Thyroid gland (tissue), 4 donors: ENCODE results near the gene RERG. TPM values are rescaled to one million over a fixed set of nuclear protein-coding genes. Genes with fewer than 3 reads are reported as not detected.
"Not testable (repeated sequence)": the region's sequence is repeated elsewhere in the genome, so short reads cannot be mapped to it uniquely, and the experiment has no call there.

ENCODE experiments used
- DNase-seq, 2 donors: peaks; one replicate each; pipeline ENCODE4 v3.0.0-alpha.2; 2019
- H3K27ac ChIP-seq, 3 donors: fragments of 200-600 bp; sonication (generic); 1 replicate in 2 of 3; 2 replicates in 1 of 3; pipeline ENCODE4 v1.5.1; 2016 to 2019; ENCODE audit warnings: mild to moderate bottlenecking in 1 of 3, moderate library complexity in 1 of 3
- H3K27me3 ChIP-seq: fragments of 200-600 bp; sonication (generic); one replicate; pipeline ENCODE4 v1.5.1; 2019
- H3K36me3 ChIP-seq, 2 donors: fragments of 200-600 bp; sonication (generic); one replicate each; pipeline ENCODE4 v1.5.1; 2016 to 2019
- H3K4me1 ChIP-seq, 2 donors: fragments of 200-600 bp; sonication (generic); one replicate each; pipeline ENCODE4 v1.5.1; 2017 to 2019
- H3K4me3 ChIP-seq, 3 donors: fragments of 200-600 bp; sonication (generic); replicated peaks in 1 of 3; 1 replicate in 2 of 3; 2 replicates in 1 of 3; pipeline ENCODE4 v1.5.1; 2016; ENCODE audit warnings: mild to moderate bottlenecking in 1 of 3
- H3K9me3 ChIP-seq: fragments of 200-600 bp; sonication (generic); one replicate; pipeline ENCODE4 v1.5.1; 2017
- CTCF ChIP-seq, 6 experiments: fragments of 200-600 bp in 3 of 6; fragments of 450-650 bp in 3 of 6; sonication (generic) in 3 of 6; IDR thresholded peaks; one replicate each; pipeline ENCODE4 v1.5.1; 2016 to 2019; ENCODE audit warnings: antibody characterized with exemption in 6 of 6, mild to moderate bottlenecking in 2 of 6, inconsistent platforms in 1 of 6, moderate library complexity in 1 of 6
- POLR2A ChIP-seq, 2 donors: fragments of 450-650 bp; IDR thresholded peaks; one replicate each; pipeline ENCODE4 v1.6.1; 2017; ENCODE audit warnings: antibody characterized with exemption in 2 of 2, mild to moderate bottlenecking in 2 of 2, moderate library complexity in 1 of 2
- WGBS, 2 donors: methylation state at CpG; one replicate each; pipeline ENCODE4 v1.1.5; 2017; 5-methylcytosine and 5-hydroxymethylcytosine counted together
- intact Hi-C: fragments of 100-400 bp; cut with DNase I; formaldehyde crosslinking; loops from one replicate; pipeline ENCODE4 v1.15.1; 2023
- total RNA-seq, 4 donors: library from RNA; depleted of rRNA; stranded (reverse); fragments of >200 nt; gene quantifications; one replicate each; pipeline ENCODE4 v1.2.3, GENCODE V29; 2016

The RERG gene
- total RNA-seq, 4 donors from 2014 or later, result 2.7 to 13.2 (median 4.9) TPM

GRCh38 chr12:15114501-15114900 is 106.7 kb downstream of the RERG start:
- Histone ChIP-seq H3K4me1 (no peaks in the 10 kb centered on the region), H3K4me3 (no peak overlapping the region), H3K36me3 (no peaks in the 10 kb centered on the region), H3K27me3 (no peaks in the 10 kb centered on the region), H3K9me3 (no peaks in the 10 kb centered on the region), H3K27ac (no peak overlapping the region)
- no peak for TF ChIP-seq CTCF (IDR thresholded peaks at IDR 0.05)
- no peak for TF ChIP-seq POLR2A (IDR thresholded peaks at IDR 0.05)
- intact Hi-C loops, result no loop called here
- 87 to 97% methylated on average over 4 of the region's 4 CpGs for WGBS, 2 donors
- no peak for DNase-seq

GRCh38 chr12:15092826-15093225 is 128.4 kb downstream of the RERG start:
- Histone ChIP-seq H3K27ac (no peak overlapping the region), H3K9me3 (no peaks in the 10 kb centered on the region), H3K36me3 (no peaks in the 10 kb centered on the region), H3K4me3 (no peak overlapping the region), H3K4me1 (no peaks in the 10 kb centered on the region), H3K27me3 (no peaks in the 10 kb centered on the region)
- no peak for TF ChIP-seq POLR2A (IDR thresholded peaks at IDR 0.05)
- no peak for TF ChIP-seq CTCF (IDR thresholded peaks at IDR 0.05)
- no peak for DNase-seq
- 54 to 75% methylated on average over 1 of the region's 1 CpG for WGBS, 2 donors
- intact Hi-C loops, result no loop called here

GRCh38 chr12:15090441-15090840 is 130.8 kb downstream of the RERG start:
- Histone ChIP-seq H3K36me3 (no peaks in the 10 kb centered on the region), H3K27ac (no peak overlapping the region), H3K4me3 (no peak overlapping the region), H3K4me1 (no peaks in the 10 kb centered on the region), H3K27me3 (no peaks in the 10 kb centered on the region), H3K9me3 (no peaks in the 10 kb centered on the region)
- no peak for DNase-seq
- intact Hi-C loops, result no loop called here
- no peak for TF ChIP-seq POLR2A (IDR thresholded peaks at IDR 0.05)
- TF ChIP-seq CTCF (IDR thresholded peaks at IDR 0.05), result no peak
- WGBS, 2 donors, result 52 to 56% methylated on average over 2 of the region's 2 CpGs

- no peak overlapping the region for H3K27ac ChIP-seq
- 73 to 82% methylated on average over 1 of the region's 1 CpG for WGBS, 2 donors
- intact Hi-C loops, result no loop called here
Measured at GRCh38 chr12:15088105-15088504, 133.1 kb downstream of the RERG start.

GRCh38 chr12:15077751-15078150 is 143.5 kb downstream of the RERG start:
- DNase-seq, result not testable (repeated sequence)

More at GRCh38 chr12:15088105-15088504, 133.1 kb downstream of the RERG start:
- Histone ChIP-seq H3K27me3 (no peaks in the 10 kb centered on the region), H3K4me1 (no peaks in the 10 kb centered on the region), H3K4me3 (no peak overlapping the region), H3K9me3 (no peaks in the 10 kb centered on the region), H3K36me3 (no peaks in the 10 kb centered on the region)
- no peak for TF ChIP-seq POLR2A (IDR thresholded peaks at IDR 0.05)
- no peak for TF ChIP-seq CTCF (IDR thresholded peaks at IDR 0.05)
- no peak for DNase-seq

GRCh38 chr12:15074351-15074750 is 146.9 kb downstream of the RERG start:
- Histone ChIP-seq H3K4me1 (no peaks in the 10 kb centered on the region), H3K27me3 (no peaks in the 10 kb centered on the region), H3K4me3 (no peak overlapping the region), H3K9me3 (no peaks in the 10 kb centered on the region), H3K36me3 (no peaks in the 10 kb centered on the region), H3K27ac (no peak overlapping the region)
- TF ChIP-seq CTCF (IDR thresholded peaks at IDR 0.05) (no peak), POLR2A (IDR thresholded peaks at IDR 0.05) (no peak)
- DNase-seq, result no peak
- intact Hi-C loops, result no loop called here
- 90 to 98% methylated on average over 1 of the region's 1 CpG for WGBS, 2 donors

More at GRCh38 chr12:15077751-15078150, 143.5 kb downstream of the RERG start:
- 79 to 88% methylated on average over 2 of the region's 2 CpGs for WGBS, 2 donors
- H3K27ac ChIP-seq, H3K9me3 ChIP-seq, H3K4me3 ChIP-seq, H3K4me1 ChIP-seq, intact Hi-C loops, H3K36me3 ChIP-seq, H3K27me3 ChIP-seq: not testable (repeated sequence)
